Hepatic stellate cell (primary cell): Measurements from ENCODE around the gene UTP18.
"Not testable (repeated sequence)": the region's sequence is repeated elsewhere in the genome, so short reads cannot be mapped to it uniquely, and the experiment has no call there.

Experiments used
- DNase-seq: peaks from one replicate; pipeline ENCODE4 v3.0.0; 2011; ENCODE audit warnings: low spot score

Gene UTP18

DNA sequence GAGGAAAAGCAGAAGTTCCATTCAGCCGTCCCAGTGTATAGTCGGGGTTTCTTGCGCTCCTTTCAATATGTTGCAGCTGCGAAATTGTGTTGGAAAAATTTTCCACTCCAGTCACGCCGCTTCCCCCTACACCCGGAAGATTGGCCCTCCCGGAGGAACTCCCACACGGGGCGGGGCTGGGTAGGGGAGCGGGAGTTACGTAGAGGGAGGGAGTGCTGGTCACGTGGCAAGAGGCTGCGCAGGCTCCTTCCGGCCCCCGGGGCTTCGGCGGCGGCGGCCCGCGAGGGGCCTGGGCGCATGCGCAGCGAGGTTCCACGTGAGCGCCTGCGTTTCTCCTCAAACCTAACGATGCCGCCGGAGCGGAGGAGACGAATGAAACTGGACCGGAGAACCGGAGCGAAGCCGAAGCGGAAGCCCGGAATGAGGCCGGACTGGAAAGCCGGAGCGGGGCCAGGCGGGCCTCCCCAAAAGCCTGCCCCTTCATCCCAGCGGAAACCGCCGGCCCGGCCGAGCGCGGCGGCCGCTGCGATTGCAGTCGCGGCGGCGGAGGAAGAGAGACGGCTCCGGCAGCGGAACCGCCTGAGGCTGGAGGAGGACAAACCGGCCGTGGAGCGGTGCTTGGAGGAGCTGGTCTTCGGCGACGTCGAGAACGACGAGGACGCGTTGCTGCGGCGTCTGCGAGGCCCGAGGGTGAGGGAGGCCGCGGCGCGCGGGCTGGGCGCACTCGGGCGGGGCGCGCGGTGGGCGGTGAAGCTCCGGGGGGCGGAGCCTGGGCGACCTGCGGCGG, at the start of gene UTP18:
UTP18 (plus strand) TSS at position 310 of the 787 bp plus-strand sequence; CDS start at position 349, 39 bp downstream.
- DNase-seq = peak; percentile 94

DNA sequence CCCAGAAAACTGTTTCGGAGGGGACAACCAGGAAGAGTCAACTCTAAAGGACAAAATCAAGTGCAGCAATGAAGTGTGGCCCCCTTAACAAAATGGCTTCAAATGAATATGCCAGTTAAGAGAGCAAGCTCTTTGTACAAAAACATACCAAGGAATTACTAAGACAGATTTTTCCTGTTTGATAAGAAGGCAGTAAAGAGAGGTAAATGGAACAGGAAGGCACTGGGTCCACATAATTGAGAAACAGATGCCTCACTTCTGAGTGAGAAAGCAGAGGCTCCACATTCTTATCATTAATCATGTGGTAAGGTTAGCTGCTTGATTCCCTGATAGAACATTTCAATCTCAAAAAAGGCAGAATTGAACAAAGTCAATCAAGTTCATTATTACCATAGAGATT, 45.4 kb upstream of the UTP18 start:
- no peak for DNase-seq

DNA sequence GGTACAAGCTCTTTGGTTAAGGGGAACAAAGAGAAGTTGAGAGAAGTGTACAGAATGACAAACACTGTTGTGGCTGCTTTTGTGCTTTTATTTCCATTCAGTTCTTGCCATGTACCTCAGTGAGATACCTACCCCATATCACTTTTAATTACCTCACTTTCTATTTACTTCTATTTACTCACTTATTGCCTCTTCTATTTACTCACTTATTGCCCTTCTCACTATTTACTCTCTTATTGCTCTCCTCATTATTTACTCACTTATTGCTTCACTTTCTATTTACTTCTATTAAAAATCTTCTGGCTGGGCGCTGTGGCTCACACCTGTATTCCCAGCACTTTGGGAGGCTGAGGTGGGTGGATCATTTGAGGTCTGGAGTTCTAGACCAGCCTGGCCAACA, 42.4 kb upstream of the UTP18 start:
- no peak for DNase-seq

DNA sequence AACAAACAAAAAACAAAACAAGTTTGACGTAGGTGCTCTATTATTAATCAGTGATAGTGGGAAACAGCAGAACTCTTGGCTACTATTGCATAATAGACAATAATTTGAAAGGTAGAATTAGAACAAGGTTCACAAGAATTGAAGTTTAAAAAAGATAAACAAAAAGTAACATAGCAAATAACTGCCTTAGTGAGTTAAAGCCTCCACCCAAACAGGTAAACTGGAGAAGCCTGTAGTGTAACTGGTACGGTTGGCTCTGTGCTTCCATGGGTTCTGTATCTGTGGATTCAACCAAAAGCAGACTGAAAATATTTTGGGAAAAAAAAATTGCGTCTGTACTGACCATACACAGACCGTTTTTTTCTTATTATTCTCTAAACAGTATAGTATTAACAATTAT, 39.0 kb upstream of the UTP18 start:
- DNase-seq = no peak

DNA sequence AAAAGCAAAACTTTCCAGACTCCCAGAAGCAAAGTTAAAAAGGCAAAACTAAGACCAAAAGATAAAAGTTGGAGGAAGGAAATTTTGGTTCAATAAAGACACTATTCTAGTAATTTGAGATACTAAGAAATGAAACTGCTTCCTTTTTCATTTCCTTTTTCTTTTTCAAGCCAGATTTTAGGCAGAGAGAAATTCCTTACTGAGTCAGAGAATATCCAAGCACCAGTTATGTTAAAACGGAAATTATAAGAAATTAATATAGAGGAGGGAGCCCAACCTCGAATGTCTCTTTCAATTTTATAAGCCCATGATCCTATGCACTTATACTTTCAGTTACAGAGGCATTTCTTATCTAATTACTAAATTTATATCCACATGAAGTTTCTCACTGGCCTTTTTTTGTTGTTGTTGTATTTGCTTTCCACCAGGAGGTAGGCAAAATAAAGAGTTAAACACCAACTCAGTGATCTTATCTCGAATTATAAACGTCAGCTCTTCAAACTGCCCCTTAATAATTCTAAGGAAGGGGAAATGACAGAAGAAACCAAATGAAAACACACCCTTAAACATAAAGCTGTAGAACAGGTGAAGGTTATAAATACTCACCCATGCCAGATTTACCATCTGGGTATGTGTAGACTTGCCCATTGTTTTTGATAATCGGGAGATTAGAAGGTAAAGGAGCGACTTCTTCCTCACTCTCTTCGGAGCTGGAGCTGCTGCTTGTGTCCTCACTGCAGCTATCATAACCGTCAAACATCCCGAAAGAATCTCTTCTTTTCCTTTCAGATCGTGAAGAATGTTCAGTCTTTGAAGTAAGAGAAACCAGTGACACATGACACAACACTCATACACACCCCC, 35.7 kb upstream of the UTP18 start:
- peak; percentile 10 for DNase-seq

DNA sequence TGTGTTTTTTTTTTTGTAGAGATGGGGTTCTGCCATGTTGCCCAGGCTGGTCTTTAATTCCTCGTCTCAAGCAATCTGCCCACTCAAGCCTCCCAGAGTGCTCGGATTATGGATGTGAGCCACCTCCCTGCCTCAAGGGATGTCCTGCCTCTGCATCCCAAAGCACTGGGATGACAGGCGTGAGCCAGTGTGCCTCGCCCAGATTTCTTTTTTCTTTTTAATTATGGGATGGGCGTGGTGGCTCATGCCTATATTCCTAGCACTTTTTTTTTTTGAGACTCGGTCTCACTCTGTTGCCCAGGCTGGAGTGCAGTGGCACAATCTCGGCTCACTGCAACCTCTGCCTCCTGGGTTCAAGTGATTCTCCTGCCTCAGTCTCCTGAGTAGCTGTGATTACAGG, 34.8 kb upstream of the UTP18 start:
- DNase-seq = not testable (repeated sequence)

DNA sequence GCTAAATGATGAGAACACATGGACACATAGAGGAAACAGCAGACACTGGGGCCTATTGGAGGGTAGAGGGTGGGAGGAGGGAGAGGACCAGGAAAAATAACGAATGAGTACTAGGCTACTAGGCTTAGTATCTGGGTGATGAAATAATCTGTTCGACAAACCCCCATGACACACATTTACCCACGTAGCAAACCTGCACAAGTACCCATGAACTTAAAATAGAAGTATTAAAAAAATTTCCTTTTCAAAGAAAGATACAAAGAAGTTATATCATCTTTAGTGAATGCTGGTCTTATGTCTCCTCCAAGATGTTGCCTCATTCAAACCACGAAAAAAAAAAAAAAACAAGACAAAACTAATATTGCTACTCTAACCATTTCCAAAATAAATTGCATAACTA, 32.2 kb upstream of the UTP18 start:
- peak; percentile 13 for DNase-seq

DNA sequence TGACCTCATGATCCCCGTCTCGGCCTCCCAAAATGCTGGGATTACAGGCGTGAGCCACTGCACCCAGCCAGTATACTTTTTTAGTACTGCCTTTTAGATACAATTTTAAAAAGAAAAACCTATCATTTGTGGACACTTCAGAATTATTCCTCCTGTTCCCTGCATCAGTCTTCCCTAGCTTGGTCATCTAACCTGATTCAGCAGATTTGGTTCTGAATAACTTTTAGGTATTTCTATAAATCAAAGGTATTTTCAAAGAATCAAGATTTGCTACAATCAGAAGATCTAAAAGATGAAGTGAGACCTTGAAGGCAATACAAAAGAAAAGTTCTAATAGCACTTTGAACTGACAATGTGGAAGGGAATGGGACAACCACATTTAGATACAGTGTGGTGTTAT, 30.5 kb upstream of the UTP18 start:
- no peak for DNase-seq

DNA sequence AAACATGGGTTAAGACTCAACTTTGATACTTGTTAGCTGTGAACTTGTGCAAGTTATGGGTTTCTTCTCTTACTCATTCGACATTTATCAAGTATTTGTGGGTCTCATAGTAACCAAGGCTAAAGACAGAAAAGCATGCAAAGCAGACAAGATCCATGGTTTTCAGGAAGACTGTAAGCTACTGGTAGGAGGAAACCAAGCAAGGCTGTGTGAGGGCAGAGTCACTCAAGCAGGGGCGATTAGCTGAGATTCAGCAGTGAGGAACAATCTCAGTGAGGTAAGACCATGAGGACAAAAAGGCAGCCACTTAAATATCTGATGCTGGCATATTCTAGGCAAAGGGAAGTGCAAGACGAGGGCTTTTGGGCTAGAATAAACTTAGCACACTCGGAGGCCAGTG, 30.0 kb upstream of the UTP18 start:
- no peak for DNase-seq

DNA sequence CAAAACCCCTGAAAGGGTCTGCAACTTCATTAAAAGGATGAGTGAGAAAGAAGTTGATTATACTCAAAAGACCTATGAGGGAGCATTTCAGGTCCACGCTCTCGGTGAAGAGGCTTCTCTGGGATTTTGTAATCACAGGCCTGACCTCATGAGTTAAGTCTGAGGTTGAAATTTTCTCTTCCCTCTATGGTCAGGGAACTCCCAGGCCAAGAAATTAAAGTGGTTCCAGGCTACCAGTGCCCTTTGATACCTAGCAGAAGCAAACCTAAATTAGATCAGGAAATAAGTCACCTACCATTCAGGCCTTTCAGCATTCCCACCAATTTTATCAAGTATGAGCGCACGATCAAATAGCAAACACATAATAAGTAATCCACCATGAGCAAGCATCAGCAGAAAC, 28.3 kb upstream of the UTP18 start:
- no peak for DNase-seq

DNA sequence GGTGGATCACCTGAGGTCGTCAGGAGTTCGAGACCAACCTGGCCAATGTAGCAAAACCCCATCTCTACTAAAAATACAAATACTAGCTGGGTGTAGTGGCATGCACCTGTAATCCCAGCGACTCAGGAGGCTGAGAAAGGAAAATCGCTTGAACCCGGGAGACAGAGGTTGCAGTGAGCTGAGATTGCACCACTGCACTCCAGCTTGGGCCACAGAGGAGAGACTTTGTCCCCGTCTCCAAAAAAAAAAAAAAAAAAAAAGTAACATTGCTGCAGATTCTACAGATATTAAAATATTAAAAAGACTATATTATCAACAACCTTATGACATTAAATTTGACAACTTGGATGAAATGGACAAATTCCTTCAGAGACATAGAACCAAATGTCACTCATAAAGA, 26.2 kb upstream of the UTP18 start:
- no peak for DNase-seq

DNA sequence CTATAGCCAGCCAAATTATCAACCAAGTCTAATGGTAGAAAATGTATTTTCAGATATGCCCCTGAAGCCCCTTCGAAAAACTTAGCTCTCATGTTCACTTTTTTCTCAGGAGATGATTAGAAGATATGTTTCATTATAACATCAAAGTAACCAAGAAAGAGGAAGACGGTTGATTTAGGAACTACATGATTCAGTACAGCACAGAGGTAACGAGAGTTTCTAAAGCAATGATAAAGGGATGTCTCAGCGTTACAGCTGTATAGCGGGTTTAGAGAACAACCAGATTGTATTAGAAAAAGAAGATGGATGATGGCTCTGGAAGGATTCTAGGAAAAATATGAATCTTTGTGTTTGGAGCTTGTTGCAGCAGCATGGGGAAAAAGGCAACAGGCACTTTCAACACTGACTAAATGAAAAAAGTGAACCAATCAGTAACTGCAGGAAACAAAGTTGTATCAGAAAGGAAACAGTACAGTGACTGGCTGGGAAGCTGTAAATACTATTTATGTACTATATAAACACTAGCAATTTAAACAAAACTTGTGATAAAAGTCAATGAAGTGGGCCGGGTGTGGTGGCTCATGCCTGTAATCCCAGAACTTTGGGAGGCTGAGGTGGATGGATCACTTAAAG, 22.0 kb upstream of the UTP18 start:
- no peak for DNase-seq

DNA sequence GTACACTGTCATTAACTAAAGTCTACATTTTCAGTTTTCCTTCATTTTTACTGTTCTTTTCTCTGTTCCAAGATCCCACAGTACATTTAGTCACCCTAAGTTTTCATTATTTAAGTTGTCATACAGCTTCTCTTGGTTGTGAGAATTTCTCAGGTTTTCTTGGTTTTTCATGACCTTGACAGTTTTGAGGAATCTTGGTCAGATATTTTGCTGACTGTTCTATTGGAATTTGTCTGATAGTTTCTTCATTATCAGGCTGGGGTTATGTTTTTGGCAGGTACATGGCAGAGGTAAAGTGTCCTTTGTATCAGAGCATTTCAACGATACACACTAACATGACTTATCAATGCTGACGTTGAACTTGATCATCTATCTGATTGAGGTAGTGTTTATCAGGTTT, 20.1 kb upstream of the UTP18 start:
- no peak for DNase-seq

DNA sequence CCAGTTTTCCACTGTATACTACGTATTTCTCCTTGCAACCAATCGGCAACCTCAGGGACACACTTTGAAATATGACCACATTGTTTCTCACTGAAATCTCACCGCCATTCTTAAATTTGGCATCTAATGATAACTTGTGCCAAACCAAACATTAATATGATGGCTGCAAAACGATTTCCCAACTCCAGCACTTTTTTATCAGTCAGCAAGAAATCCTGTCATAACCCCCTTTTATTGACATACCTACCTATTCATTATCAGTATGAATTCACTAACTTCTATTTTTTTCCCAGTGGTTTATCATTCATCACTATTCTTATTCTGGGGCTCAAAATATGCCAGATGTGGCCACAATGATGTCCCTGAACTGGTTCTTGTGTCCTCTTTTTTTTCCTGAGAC, 16.3 kb upstream of the UTP18 start:
- no peak for DNase-seq

DNA sequence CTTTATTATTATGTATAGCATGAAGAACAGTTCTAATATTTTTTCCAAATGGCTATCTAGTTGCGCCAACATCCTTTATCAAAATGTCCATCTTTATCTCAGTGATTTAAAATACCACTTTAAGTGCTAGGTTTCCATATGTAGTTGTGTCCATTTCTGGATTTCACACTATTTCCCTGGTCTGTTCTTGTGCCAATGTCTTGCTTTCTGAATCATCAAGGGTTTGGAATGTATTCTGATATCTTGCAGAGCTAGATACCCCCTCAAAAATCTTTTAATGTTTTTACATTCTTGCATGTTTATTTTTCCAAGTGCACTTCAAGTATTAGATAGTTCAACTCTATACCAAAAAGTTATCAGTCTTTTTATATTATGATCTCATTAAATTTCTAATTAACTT, 14.8 kb upstream of the UTP18 start:
- no peak for DNase-seq

DNA sequence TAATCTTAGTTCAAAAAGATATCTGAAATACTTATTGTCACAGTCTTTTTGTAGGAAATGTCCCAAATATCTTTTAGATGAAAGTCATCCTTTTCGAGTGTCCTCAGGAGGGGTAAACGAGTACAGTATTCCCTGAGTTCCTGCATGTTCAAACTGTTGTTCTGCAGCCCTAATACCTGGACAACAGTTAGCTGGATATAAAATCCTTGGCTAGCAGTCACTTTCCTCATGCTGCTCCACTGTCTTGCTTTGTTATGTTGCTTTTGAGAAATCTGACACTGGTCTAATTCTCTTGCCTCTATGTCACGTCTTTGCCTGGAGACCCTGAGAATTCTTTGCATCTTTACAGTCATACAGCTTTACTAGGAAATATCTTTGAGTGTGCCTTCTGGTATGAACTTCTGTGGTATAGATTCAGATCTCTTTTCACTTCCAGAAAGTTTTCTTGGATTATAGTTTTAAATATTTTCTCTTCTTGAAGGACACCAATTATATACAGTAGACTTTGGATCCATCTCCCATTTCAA, 10.0 kb upstream of the UTP18 start:
- no peak for DNase-seq

DNA sequence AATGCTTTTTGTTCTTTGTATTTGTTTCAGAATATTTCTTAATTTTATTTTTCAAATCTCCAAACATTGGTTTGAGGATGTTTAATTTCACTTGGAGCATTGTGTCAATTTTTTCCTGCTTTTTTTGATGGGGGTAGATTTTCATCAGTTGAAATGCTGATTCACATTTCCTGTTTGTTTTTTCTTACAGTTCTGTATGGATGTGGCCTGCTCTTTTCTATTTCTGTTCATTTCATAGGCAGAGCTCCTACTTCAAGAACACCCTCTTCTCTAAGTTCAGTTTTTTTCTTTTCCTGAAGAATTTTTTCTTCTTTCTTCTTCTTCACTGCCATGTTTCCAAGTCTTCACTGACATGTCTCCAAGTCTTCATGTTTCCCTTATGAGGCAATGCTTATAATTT, 9.3 kb upstream of the UTP18 start:
- DNase-seq = no peak

DNA sequence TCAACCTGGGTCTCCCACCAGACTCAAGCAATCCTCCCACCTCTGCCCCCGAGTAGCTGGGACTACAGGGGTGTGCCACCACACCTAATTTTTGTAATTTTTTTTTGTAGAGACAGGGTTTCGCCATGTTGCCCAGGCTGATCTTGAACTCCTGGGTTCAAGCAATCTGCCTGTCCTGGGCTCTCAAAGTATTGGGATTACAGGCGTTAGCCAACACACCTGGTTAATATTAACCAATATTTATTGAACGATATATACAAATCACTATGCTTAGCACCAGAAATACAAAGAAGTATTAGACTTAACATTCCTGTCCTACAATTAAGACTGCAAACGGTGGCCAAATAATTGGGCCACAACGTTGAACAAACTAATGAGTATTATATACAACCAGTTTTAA, 4.7 kb upstream of the UTP18 start:
- DNase-seq = no peak

DNA sequence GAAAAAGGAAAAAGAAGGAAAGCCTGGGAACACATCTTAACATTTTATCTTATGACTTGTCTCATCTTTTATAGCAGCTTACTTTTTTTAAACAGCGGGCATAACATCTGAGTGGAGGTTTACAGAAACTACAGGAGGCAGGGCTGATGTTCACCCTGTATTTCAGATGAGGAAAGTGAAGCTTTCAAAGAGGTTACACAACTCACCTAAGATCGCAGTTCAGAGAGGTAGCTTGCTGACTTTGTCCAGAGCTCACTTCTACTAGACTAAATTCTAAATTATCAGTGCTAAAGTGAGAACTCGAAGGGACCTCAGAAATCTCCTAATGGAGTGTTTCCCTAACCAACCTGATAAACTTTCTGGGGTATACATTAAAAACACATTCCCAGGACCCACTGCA, 4.2 kb upstream of the UTP18 start:
- no peak for DNase-seq

DNA sequence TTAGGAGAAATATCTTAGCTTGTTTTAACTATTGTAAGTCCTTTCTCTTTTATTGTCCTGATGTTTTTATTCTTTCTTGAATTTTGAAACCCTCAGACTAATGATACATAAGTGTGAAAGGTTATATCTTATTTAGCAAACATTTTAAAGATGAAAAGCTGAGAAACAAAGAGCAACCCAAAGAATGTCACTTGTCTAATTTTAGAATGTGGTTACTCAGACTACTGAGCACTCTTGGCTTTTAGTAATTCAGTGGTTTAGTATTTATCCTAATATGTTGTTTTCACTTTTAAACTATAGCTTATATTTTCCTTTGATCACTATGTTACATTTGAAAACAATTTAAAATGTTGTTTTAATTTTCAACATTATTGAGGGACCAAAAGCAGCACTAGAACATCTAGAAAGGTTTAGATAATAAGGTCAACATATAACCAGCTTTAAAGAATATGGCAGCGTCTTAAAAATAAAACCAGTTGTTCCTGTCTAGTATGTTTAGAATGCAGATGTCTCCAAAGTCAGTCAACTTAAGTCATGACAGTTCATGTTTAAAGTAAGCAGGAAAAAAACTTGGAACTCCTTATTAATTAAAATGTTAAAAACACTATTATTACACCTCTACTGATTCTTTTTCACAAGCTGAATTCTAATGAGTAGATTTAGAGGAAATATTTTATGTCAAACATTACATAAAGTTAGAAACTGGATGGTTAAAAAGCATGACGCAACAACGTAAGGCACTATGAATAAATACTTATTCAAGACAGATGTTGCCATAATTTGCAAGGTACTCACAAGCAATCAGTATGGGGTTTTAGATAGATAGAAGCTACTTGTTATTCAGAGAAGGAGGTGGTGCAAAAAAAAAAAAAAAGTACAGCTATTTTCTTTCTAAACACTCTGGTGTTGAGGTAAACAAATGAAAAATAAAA, 2.9 kb upstream of the UTP18 start:
- no peak for DNase-seq

DNA sequence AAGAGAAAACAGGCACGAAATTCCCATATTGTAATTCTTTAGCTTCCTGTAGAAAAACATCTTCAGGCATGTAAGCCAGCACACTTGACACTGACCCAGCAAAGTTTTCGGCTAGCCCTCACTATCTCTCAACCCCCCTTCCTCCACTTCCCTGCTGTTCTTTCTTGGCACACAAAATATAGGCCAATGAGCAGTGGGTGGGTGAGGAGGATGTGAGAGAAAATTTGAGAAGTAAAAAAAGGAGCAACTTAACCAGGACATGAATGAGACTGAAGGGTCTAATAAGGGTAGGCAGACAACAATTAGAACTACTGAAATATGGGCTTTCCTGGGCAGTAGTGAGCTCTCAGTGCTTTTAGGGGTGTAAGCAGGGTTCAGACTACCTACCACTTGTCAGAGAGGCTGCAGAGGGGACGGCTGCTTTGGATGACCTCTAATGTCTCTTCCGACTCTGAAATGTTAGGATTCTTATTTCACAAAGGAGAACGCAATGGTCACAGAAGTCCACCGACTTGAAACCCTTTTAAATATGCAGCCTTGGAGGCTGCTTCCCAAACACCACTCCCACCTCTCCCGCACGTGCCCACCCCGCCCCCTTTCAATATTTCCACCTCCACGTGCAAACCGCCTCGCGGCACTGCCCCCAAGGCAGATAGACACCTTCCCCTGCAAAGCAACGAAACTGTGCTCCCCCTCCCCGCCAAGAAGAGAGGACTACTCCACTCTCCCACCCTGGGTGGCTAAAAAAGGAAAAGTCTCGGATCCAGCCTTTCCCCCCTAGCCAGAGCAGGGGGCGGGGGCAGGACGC, 1.4 kb upstream of the UTP18 start:
- DNase-seq = no peak
